SK-N-SH treated with all-trans-retinoic acid at 6 μM for 48 hours (cell line): ENCODE results near the gene IL23R.

ENCODE experiments used
- ATAC-seq: fragments of 200-7000 bp; cut with Tn5 transposase; 3 replicates; pipeline ENCODE4 v1.9.1; 2020; ENCODE audit warnings: mild to moderate bottlenecking, moderate library complexity
- BACH2 ChIP-seq: fragments of 250-450 bp; sonication (Bioruptor Pico); IDR thresholded peaks from 2 replicates; pipeline ENCODE4 v1.9.0; 2021; ENCODE audit warnings: mild to moderate bottlenecking, borderline replicate concordance
- CREB5 ChIP-seq: fragments of 250-450 bp; sonication (Bioruptor Pico); IDR thresholded peaks from 2 replicates; pipeline ENCODE4 v1.5.1; 2020; ENCODE audit warnings: low read depth, mild to moderate bottlenecking, moderate library complexity
- CSDC2 ChIP-seq: fragments of 250-450 bp; sonication (Bioruptor Pico); IDR thresholded peaks from 2 replicates; pipeline ENCODE4 v1.5.0; 2020; ENCODE audit warnings: mild to moderate bottlenecking, moderate library complexity
- CSRNP3 ChIP-seq: fragments of 250-450 bp; sonication (Bioruptor Pico); IDR thresholded peaks from 2 replicates; pipeline ENCODE4 v1.5.1; 2021; ENCODE audit warnings: mild to moderate bottlenecking, moderate library complexity
- ESRRG ChIP-seq: fragments of 250-450 bp; sonication (Bioruptor Pico); IDR thresholded peaks from 2 replicates; pipeline ENCODE4 v1.6.1; 2021; ENCODE audit warnings: mild to moderate bottlenecking
- ISL1 ChIP-seq: fragments of 250-450 bp; sonication (Bioruptor Pico); IDR thresholded peaks from 2 replicates; pipeline ENCODE4 v2.1.2; 2022; ENCODE audit warnings: mild to moderate bottlenecking, moderate library complexity
- OSR1 ChIP-seq: fragments of 250-450 bp; sonication (Bioruptor Pico); IDR thresholded peaks from 2 replicates; pipeline ENCODE4 v1.8.0; 2022; ENCODE audit warnings: moderate library complexity, mild to moderate bottlenecking, inconsistent platforms
- PATZ1 ChIP-seq: fragments of 250-450 bp; sonication (Bioruptor Pico); IDR thresholded peaks from 2 replicates; pipeline ENCODE4 v1.8.0; 2020; ENCODE audit warnings: mild to moderate bottlenecking, moderate library complexity, borderline replicate concordance
- PPARA ChIP-seq: fragments of 250-450 bp; sonication (Bioruptor Pico); IDR thresholded peaks from 2 replicates; pipeline ENCODE4 v1.5.0; 2020; ENCODE audit warnings: mild to moderate bottlenecking, borderline replicate concordance
- RARB ChIP-seq: fragments of 250-450 bp; sonication (Bioruptor Pico); IDR thresholded peaks from 2 replicates; pipeline ENCODE4 v1.8.0; 2021; ENCODE audit warnings: mild to moderate bottlenecking, moderate library complexity
- SNAI2 ChIP-seq: fragments of 250-450 bp; sonication (Bioruptor Pico); IDR thresholded peaks from 2 replicates; pipeline ENCODE4 v1.5.0; 2020; ENCODE audit warnings: mild to moderate bottlenecking, moderate library complexity
- TCF4 ChIP-seq: fragments of 250-450 bp; sonication (Bioruptor Pico); IDR thresholded peaks from 2 replicates; pipeline ENCODE4 v1.8.0; 2021; ENCODE audit warnings: mild to moderate bottlenecking, moderate library complexity, borderline replicate concordance
- TOX ChIP-seq: fragments of 250-450 bp; sonication (Bioruptor Pico); IDR thresholded peaks from 2 replicates; pipeline ENCODE4 v1.8.0; 2021; ENCODE audit warnings: mild to moderate bottlenecking, moderate library complexity, borderline replicate concordance
- ZC3H10 ChIP-seq: fragments of 250-450 bp; sonication (Bioruptor Pico); IDR thresholded peaks from 2 replicates; pipeline ENCODE4 v1.5.1; 2021; ENCODE audit warnings: mild to moderate bottlenecking, moderate library complexity
- ZFP3 ChIP-seq: fragments of 250-450 bp; sonication (Bioruptor Pico); IDR thresholded peaks from 2 replicates; pipeline ENCODE4 v1.5.0; 2020; ENCODE audit warnings: mild to moderate bottlenecking, moderate library complexity
- ZFP30 ChIP-seq: fragments of 450-650 bp; formaldehyde crosslinking; IDR thresholded peaks from 2 replicates; pipeline ENCODE4 v1.5.0; 2022; ENCODE audit warnings: mild to moderate bottlenecking, moderate library complexity
- ZNF70 ChIP-seq: fragments of 450-650 bp; formaldehyde crosslinking; IDR thresholded peaks from 2 replicates; pipeline ENCODE4 v1.5.0; 2020; ENCODE audit warnings: mild to moderate bottlenecking, moderate library complexity
- ZNF8 ChIP-seq: fragments of 450-650 bp; formaldehyde crosslinking; IDR thresholded peaks from 2 replicates; pipeline ENCODE4 v1.5.0; 2020; ENCODE audit warnings: mild to moderate bottlenecking, moderate library complexity
- TF ChIP-seq, protein P1 (sequence below): fragments of 250-450 bp; sonication (Bioruptor Pico); IDR thresholded peaks from 2 replicates; pipeline ENCODE4 v1.8.0; 2021; ENCODE audit warnings: low read depth, mild to moderate bottlenecking, moderate library complexity, borderline replicate concordance
- TF ChIP-seq, protein P2 (sequence below): fragments of 250-450 bp; sonication (Bioruptor Pico); IDR thresholded peaks from 2 replicates; pipeline ENCODE4 v1.5.0; 2020; ENCODE audit warnings: mild to moderate bottlenecking, moderate library complexity

The IL23R gene

DNA sequence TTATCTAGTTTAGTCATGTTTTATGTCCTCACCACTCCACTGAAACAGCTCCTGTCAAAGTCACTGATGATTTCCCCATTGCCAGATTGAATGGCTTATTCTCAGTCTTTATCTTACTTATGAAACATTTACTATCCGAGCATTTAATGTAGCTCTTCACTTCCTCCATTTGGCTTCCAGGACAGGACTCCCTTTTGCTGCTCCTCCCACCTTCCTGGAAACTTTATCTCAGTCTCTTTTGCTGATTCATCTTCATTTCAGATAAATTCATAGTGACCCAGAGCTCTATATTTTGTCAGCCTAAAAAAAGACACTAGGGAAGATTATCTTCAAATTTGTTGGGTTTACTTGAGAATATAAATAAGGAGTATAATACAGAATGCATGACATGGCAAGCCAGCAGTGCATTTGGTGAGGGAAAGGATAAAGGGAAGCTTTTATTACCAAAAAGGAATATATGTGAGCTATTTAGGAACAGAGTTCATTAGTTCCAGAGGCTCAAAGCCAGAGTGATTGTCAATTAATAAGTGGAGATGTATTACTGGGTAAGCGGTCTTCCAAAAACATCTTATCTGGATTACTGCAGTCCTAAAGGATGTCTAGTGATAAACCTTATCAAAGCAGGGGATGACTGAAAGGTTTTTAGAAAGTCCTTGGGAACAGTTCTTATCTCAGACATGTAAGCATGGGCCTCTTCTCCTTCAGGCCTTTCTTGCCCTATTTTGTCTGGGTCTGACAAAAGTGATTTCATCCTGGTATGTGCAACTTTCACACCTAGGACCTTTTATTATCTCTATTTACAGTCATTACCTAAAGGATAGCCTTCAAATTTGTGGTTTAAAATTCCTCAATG is 25.6 kb downstream of the IL23R start:
- TF ChIP-seq SNAI2 (no peak), OSR1 (CRISPR knock-in tag) (no peak), ZC3H10 (no peak)
- no peak for ATAC-seq

- TF ChIP-seq PPARA (CRISPR knock-in tag): no peak
Measured at GRCh38 chr1:67192902-67193301, 26.6 kb downstream of the IL23R start.

GRCh38 chr1:67193704-67194103 is 27.4 kb downstream of the IL23R start:
- ATAC-seq: no peak
- TF ChIP-seq ZNF70 (CRISPR knock-in tag): no peak
- TF ChIP-seq RARB (CRISPR knock-in tag): no peak
- TF ChIP-seq ZFP30 (CRISPR knock-in tag): no peak
- no peak for TF ChIP-seq OSR1 (CRISPR knock-in tag)
- TF ChIP-seq PATZ1 (CRISPR knock-in tag): no peak
- TF ChIP-seq, protein P1, sequence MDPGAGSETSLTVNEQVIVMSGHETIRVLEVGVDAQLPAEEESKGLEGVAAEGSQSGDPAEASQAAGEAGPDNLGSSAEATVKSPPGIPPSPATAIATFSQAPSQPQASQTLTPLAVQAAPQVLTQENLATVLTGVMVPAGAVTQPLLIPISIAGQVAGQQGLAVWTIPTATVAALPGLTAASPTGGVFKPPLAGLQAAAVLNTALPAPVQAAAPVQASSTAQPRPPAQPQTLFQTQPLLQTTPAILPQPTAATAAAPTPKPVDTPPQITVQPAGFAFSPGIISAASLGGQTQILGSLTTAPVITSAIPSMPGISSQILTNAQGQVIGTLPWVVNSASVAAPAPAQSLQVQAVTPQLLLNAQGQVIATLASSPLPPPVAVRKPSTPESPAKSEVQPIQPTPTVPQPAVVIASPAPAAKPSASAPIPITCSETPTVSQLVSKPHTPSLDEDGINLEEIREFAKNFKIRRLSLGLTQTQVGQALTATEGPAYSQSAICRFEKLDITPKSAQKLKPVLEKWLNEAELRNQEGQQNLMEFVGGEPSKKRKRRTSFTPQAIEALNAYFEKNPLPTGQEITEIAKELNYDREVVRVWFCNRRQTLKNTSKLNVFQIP (CRISPR knock-in tag): no peak
- TF ChIP-seq BACH2 (CRISPR knock-in tag): no peak
- no peak for TF ChIP-seq ESRRG
- TF ChIP-seq ISL1: no peak
- TF ChIP-seq CSDC2 (CRISPR knock-in tag): no peak
- TF ChIP-seq TCF4 (CRISPR knock-in tag): no peak
- TF ChIP-seq CSRNP3: no peak
- TF ChIP-seq, protein P2, sequence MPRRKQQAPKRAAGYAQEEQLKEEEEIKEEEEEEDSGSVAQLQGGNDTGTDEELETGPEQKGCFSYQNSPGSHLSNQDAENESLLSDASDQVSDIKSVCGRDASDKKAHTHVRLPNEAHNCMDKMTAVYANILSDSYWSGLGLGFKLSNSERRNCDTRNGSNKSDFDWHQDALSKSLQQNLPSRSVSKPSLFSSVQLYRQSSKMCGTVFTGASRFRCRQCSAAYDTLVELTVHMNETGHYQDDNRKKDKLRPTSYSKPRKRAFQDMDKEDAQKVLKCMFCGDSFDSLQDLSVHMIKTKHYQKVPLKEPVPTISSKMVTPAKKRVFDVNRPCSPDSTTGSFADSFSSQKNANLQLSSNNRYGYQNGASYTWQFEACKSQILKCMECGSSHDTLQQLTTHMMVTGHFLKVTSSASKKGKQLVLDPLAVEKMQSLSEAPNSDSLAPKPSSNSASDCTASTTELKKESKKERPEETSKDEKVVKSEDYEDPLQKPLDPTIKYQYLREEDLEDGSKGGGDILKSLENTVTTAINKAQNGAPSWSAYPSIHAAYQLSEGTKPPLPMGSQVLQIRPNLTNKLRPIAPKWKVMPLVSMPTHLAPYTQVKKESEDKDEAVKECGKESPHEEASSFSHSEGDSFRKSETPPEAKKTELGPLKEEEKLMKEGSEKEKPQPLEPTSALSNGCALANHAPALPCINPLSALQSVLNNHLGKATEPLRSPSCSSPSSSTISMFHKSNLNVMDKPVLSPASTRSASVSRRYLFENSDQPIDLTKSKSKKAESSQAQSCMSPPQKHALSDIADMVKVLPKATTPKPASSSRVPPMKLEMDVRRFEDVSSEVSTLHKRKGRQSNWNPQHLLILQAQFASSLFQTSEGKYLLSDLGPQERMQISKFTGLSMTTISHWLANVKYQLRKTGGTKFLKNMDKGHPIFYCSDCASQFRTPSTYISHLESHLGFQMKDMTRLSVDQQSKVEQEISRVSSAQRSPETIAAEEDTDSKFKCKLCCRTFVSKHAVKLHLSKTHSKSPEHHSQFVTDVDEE (CRISPR knock-in tag): no peak
- TF ChIP-seq ZFP3 (CRISPR knock-in tag): no peak
- TF ChIP-seq SNAI2: no peak
- no peak for TF ChIP-seq CREB5 (CRISPR knock-in tag)
- no peak for TF ChIP-seq TOX (CRISPR knock-in tag)
- no peak for TF ChIP-seq ZC3H10
- no peak for TF ChIP-seq ZNF8
- TF ChIP-seq, all 23 proteins: peak for 0

More at GRCh38 chr1:67192902-67193301, 26.6 kb downstream of the IL23R start:
- ATAC-seq: no peak
